Parathyroid adenoma (tissue), 2 donors: ENCODE data around the gene GPR45.

ENCODE experiments used
- H2AFZ ChIP-seq: fragments of 300-600 bp; sonication (generic); one replicate; pipeline ENCODE4 v1.7.0; 2017; ENCODE audit warnings: antibody characterized with exemption, mild to moderate bottlenecking
- H3K27ac ChIP-seq: fragments of 300-600 bp; sonication (generic); one replicate; pipeline ENCODE4 v1.7.0; 2017
- H3K27me3 ChIP-seq: fragments of 300-600 bp; sonication (generic); one replicate; pipeline ENCODE4 v1.7.0; 2017; ENCODE audit warnings: low read length; ENCODE audit not compliant: control insufficient read depth, insufficient read depth
- H3K36me3 ChIP-seq: fragments of 300-600 bp; sonication (generic); one replicate; pipeline ENCODE4 v1.7.0; 2017; ENCODE audit warnings: low read length; ENCODE audit not compliant: control insufficient read depth, insufficient read depth
- H3K4me1 ChIP-seq: fragments of 300-600 bp; sonication (generic); one replicate; pipeline ENCODE4 v1.7.0; 2017; ENCODE audit warnings: control low read depth
- H3K4me2 ChIP-seq: fragments of 300-600 bp; sonication (generic); one replicate; pipeline ENCODE4 v1.7.0; 2017; ENCODE audit warnings: low read length
- H3K4me3 ChIP-seq: fragments of 300-600 bp; sonication (generic); one replicate; pipeline ENCODE4 v1.7.0; 2017; ENCODE audit warnings: low read depth, low read length
- H3K79me2 ChIP-seq: fragments of 300-600 bp; sonication (generic); one replicate; pipeline ENCODE4 v1.7.0; 2017; ENCODE audit warnings: control low read depth
- H3K9ac ChIP-seq: fragments of 300-600 bp; sonication (generic); one replicate; pipeline ENCODE4 v1.7.0; 2017; ENCODE audit warnings: mild to moderate bottlenecking
- H3K9me3 ChIP-seq: fragments of 300-600 bp; sonication (generic); one replicate; pipeline ENCODE4 v1.7.0; 2017; ENCODE audit warnings: low read length; ENCODE audit not compliant: control insufficient read depth
- CTCF ChIP-seq: fragments of 300-600 bp; sonication (generic); IDR thresholded peaks from one replicate; pipeline ENCODE4 v1.7.0; 2017; ENCODE audit warnings: antibody characterized with exemption, mild to moderate bottlenecking
- donor health status: primary hyperparathyroidism.

GPR45 gene

GRCh38 chr2:105258835-105259350 is 17.4 kb downstream of the GPR45 start:
- Histone ChIP-seq H3K4me2 (no peak overlapping the region), H3K36me3 (no peaks in the 10 kb centered on the region), H2AFZ (no peak overlapping the region)

GRCh38 chr2:105261061-105261460 is 19.5 kb downstream of the GPR45 start:
- Histone ChIP-seq H3K36me3 (no peaks in the 10 kb centered on the region), H3K4me2 (no peak overlapping the region), H3K9ac (no peak overlapping the region), H3K9me3 (no peaks in the 10 kb centered on the region), H3K4me1 (no peaks in the 10 kb centered on the region), H3K27me3 (no peaks in the 10 kb centered on the region), H3K79me2 (no peaks in the 10 kb centered on the region), H3K27ac (no peak overlapping the region), H3K4me3 (no peak overlapping the region), H2AFZ (no peak overlapping the region)
- TF ChIP-seq CTCF, result no peak

More at GRCh38 chr2:105258835-105259350, 17.4 kb downstream of the GPR45 start:
- Histone ChIP-seq H3K27me3 (no peaks in the 10 kb centered on the region), H3K27ac (no peak overlapping the region), H3K4me1 (no peaks in the 10 kb centered on the region), H3K9ac (no peak overlapping the region), H3K79me2 (no peaks in the 10 kb centered on the region), H3K4me3 (no peak overlapping the region), H3K9me3 (no peaks in the 10 kb centered on the region)
- TF ChIP-seq CTCF, result no peak

GRCh38 chr2:105262651-105263091 is 21.1 kb downstream of the GPR45 start:
- no peak for TF ChIP-seq CTCF
- no peaks in the 10 kb centered on the region for H3K36me3 ChIP-seq
- H3K4me2 ChIP-seq, result no peak overlapping the region
- no peak overlapping the region for H3K4me3 ChIP-seq
- H3K4me1 ChIP-seq, result no peaks in the 10 kb centered on the region
- H2AFZ ChIP-seq, result no peak overlapping the region
- H3K9me3 ChIP-seq, result no peaks in the 10 kb centered on the region
- H3K9ac ChIP-seq, result no peak overlapping the region
- no peaks in the 10 kb centered on the region for H3K27me3 ChIP-seq
- H3K27ac ChIP-seq, result no peak overlapping the region
- H3K79me2 ChIP-seq, result no peaks in the 10 kb centered on the region

GRCh38 chr2:105269426-105269825 is 27.9 kb downstream of the GPR45 start:
- H3K79me2 ChIP-seq, result no peaks in the 10 kb centered on the region
- no peaks in the 10 kb centered on the region for H3K27me3 ChIP-seq
- H3K27ac ChIP-seq, result no peak overlapping the region
- H3K36me3 ChIP-seq, result no peaks in the 10 kb centered on the region
- H3K9me3 ChIP-seq, result no peaks in the 10 kb centered on the region
- no peak overlapping the region for H3K4me3 ChIP-seq
- no peak overlapping the region for H2AFZ ChIP-seq
- H3K4me2 ChIP-seq, result no peak overlapping the region
- H3K4me1 ChIP-seq, result no peaks in the 10 kb centered on the region
- H3K9ac ChIP-seq, result no peak overlapping the region
- TF ChIP-seq CTCF, result no peak

GRCh38 chr2:105271393-105272045 is 30.0 kb downstream of the GPR45 start:
- no peak overlapping the region for H3K27ac ChIP-seq
- no peaks in the 10 kb centered on the region for H3K4me1 ChIP-seq
- H3K9ac ChIP-seq, result no peak overlapping the region
- no peak overlapping the region for H3K4me2 ChIP-seq
- no peaks in the 10 kb centered on the region for H3K9me3 ChIP-seq
- no peak overlapping the region for H2AFZ ChIP-seq
- no peaks in the 10 kb centered on the region for H3K36me3 ChIP-seq
- H3K4me3 ChIP-seq, result no peak overlapping the region
- no peaks in the 10 kb centered on the region for H3K79me2 ChIP-seq
- no peak for TF ChIP-seq CTCF
- H3K27me3 ChIP-seq, result no peaks in the 10 kb centered on the region
